Endothelial cell of umbilical vein (primary cell): ENCODE measurements around the gene RPRM.

ENCODE experiments used
- MAX ChIP-seq: IDR thresholded peaks from 2 replicates; pipeline ENCODE4 v1.6.1; 2011; ENCODE audit not compliant: insufficient read depth, insufficient read length
- POLR2A ChIP-seq: IDR thresholded peaks from 2 replicates; pipeline ENCODE4 v1.6.1; 2012; ENCODE audit warnings: low read depth, mild to moderate bottlenecking, control low read depth, low read length

- TF ChIP-seq MAX: no peak
- TF ChIP-seq POLR2A: no peak
These were observed 7.7 kb downstream of the RPRM start for GRCh38 chr2:153470867-153471266.
